D721Med (cell line): ENCODE data around the gene C16orf92.
A peak's percentile ranks its signal among the peaks of the same experiment; 100 is the strongest.

ENCODE experiments used
- DNase-seq: peaks from one replicate; pipeline ENCODE4 v3.0.0; 2011; ENCODE audit warnings: low spot score; ENCODE audit not compliant: insufficient read length
- FAIRE-seq: peaks from 2 replicates; lab custom pipeline; 2011; peaks lifted over from hg19 to GRCh38; lab: Jason Lieb, UNC
- TF ChIP-seq, protein P1 (sequence below): IDR thresholded peaks from 2 replicates; pipeline ENCODE4 v1.5.1; 2012; ENCODE audit warnings: mild to moderate bottlenecking, control low read depth; ENCODE audit not compliant: insufficient read depth; ENCODE audit errors: missing control alignments

C16orf92 gene

DNA sequence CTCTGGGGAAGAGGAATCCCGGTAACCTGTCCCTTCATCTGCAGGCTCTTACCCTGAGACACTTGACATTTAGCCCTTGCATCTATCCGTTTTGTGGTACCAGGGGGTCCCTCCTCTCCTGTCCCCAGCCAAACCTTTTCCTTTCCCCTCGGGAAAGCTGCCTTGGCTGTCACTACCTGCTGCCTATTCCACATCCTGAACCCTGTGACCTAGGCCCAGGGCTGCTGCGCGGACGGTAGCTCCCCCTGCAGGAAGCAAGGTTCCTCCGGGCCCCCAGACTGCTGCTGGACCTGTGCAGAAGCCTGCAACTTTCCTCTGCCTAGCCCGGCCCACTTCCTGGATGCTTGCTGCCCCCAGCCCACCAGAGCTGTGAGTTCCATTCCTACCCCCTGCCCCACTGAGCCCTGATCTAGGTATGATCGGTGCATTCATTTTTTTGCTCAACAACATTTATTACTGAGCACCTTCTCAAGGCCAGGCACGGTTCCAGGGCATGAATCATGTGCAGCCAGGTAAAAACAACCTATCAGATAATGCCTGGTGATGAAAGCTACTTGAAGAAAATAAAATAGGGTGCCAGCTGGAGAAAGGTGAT lies 32.1 kb downstream of the C16orf92 start:
- TF ChIP-seq, protein P1, sequence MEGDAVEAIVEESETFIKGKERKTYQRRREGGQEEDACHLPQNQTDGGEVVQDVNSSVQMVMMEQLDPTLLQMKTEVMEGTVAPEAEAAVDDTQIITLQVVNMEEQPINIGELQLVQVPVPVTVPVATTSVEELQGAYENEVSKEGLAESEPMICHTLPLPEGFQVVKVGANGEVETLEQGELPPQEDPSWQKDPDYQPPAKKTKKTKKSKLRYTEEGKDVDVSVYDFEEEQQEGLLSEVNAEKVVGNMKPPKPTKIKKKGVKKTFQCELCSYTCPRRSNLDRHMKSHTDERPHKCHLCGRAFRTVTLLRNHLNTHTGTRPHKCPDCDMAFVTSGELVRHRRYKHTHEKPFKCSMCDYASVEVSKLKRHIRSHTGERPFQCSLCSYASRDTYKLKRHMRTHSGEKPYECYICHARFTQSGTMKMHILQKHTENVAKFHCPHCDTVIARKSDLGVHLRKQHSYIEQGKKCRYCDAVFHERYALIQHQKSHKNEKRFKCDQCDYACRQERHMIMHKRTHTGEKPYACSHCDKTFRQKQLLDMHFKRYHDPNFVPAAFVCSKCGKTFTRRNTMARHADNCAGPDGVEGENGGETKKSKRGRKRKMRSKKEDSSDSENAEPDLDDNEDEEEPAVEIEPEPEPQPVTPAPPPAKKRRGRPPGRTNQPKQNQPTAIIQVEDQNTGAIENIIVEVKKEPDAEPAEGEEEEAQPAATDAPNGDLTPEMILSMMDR = peak; percentile 57
- no peak for FAIRE-seq
- DNase-seq = peak; percentile 66

DNA sequence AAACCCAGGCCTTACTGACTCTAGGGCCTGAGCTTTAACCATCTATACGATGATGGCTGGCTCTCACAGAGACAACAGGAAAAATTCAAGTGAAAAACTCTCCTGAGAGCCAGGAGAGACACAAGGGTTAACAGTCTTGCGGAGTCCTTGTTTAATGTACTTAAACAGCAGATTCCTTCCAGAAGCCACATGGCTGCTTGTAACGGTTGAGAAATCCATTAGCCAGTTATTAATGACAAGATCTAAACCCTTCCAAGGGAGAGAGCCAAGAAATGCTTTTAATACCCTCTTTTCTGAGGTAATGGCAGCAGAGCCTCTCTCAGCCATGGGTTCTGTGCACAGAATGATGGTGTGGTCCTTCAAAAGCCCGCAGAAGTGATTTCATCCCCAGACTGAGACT lies 37.3 kb downstream of the C16orf92 start:
- DNase-seq (no peak), FAIRE-seq (no peak)
- TF ChIP-seq, protein P1 = no peak

DNA sequence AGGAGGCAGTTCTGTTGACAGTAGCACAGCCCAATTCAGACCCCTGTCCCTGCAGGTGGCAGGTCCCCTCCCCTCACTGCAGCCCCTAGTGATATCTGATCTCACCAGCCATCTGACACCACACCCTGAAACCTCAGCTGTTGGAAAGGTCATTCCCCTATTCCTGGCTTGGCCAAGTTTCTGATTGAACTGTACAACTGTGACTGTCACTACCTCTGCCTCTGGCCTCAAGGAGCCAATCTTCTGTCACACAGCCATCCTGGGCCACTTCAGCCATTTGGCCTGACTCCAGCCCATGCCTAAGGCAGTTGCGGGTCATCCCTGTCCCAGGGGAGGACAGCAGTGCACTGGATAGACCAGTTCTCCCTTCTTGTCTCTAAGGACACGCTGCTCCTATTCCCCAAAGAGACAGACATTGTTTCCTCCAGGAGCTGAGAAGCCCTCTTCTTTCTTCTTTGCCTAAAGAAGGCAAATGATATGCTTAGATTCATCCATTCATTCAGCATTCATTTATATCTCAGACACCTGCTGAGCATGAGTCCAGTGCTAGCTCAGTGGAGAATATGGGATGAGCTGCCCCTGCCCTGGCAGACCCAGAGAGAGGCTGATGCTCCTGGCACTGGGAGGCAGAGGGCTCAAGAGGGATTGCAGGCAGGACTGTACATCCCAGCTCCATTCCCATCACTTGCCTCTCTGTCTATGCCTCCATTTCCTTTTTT lies 38.0 kb downstream of the C16orf92 start:
- FAIRE-seq = no peak
- DNase-seq = no peak
- TF ChIP-seq, protein P1 = no peak

DNA sequence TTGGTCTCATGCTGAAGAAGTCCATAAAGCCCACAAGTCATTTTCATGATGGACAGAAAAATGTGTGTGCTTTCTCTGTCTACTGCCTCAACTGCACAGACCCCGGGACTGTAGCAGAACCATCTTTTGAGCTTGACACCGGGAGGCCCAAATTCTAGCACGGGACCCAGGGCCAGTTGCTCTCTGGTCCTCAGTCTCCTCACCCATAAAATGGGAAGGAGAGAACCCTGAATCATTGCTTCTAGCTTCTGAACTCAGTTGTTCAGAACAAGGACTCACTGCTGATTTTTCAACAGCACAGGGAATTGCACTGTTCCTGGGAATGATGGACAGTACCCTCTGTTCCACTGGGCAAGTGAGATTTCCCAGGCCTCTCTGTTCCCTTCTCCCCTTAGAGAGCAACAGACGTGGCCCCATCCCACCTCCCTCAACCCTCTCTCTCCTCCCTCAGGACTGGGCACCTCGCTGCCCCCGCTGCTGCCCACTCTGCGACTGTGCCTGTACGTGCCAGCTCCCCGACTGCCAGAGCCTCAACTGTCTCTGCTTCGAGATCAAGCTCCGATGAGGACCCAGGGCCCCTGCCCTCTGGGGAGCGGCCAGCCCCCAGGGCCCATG lies 40.4 kb downstream of the C16orf92 start:
- FAIRE-seq (no peak), DNase-seq (no peak)
- TF ChIP-seq, protein P1 = no peak

DNA sequence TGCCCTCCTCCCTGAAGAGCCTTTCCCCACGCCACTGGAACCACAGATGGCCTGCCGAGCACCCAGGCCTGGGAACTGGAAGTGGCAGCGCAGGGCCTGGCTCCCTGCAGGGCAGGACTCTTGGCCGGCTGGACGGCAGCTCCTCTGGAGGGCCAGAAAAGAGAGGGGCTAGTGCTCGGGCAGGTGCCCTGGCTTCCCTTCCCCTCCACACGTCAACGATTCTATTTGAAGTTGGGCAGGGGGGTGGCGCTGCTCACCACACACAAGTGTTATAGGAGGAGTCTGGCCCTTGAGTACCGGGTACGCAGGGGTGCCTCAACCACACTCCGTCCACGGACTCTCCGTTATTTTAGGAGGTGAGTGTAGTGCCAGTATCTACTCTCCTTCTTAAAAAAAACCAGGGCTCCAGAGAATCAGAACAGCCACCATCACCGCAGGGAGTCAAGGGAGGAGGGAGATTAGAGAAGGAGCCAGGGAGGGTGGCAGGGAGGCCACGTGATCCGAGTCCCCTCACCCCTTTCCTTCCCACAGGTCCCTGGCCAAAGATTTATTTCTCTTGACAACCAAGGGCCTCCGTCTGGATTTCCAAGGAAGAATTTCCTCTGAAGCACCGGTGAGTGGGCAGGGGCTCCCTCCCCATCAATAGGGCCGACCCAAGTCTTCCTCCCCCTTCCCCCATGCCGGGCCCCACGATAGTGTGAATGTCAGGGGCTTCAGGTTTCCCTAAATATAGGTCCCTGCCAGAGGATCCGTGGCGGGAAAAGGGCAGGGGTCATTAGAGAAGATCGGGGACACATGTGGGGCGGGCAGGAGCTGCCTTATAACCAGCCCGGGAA lies 41.1 kb downstream of the C16orf92 start:
- FAIRE-seq (no peak), DNase-seq (peak; percentile 54)
- TF ChIP-seq, protein P1 = peak; percentile 32

DNA sequence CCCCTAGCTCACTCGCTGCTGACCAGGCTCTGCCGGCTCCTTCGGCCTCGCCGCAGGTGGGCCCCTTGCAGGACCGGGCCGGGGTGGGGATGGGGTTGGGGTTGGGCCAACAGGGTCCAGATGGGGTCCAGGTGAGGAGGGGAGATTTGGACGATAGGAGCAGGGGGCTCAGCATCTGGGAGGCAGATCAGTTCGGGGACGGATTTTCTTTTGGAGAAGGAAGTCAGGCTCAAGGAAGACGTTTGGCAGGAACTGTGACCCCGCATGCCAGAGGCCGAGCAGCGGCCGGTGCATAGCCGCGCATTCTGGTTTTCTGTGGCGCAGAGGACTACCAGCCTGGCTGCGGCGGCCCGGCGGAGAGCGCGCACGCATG lies 41.7 kb downstream of the C16orf92 start:
- no peak for FAIRE-seq
- TF ChIP-seq, protein P1 = no peak

More for the DNA sequence above, 41.7 kb downstream of the C16orf92 start:
- no peak for DNase-seq
